H1 (cell line): ENCODE data around the gene RAB36. TPM values are rescaled to one million over a fixed set of nuclear protein-coding genes. Genes with fewer than 3 reads are reported as not detected.

Experiments
- CTCF ChIA-PET: fragments of 300-600 bp; sonication (Branson Sonifier 250); formaldehyde crosslinking; loops from one replicate; lab custom pipeline; 2021; ENCODE audit not compliant: partially characterized antibody; lab: Charles Lee
- POLR2A ChIA-PET: fragments of 300-600 bp; sonication (Branson Sonifier 250); formaldehyde crosslinking; loops from one replicate; lab custom pipeline; 2021; ENCODE audit warnings: inconsistent platforms; ENCODE audit not compliant: partially characterized antibody; lab: Charles Lee
- DNase-seq, 2 experiments: peaks; one replicate each; pipeline versions ENCODE4 v3.0.0 to v3.0.0-alpha.2; 2010 to 2022; ENCODE audit warnings: low spot score in 2 of 2, low read depth in 1 of 2, mixed read lengths in 1 of 2
- FAIRE-seq: peaks from 2 replicates; lab custom pipeline; 2011; peaks lifted over from hg19 to GRCh38; lab: Jason Lieb, UNC
- H2AFZ ChIP-seq: 2 replicates; pipeline ENCODE4 v1.8.1; 2012; ENCODE audit warnings: low read length, inconsistent platforms
- H2AK5ac ChIP-seq: 2 replicates; pipeline ENCODE4 v1.6.1; 2013; ENCODE audit warnings: low read depth, low read length
- H2BK120ac ChIP-seq: replicated peaks from 2 replicates; pipeline ENCODE3; 2013; ENCODE audit warnings: low read depth, low read length, inconsistent platforms
- H2BK12ac ChIP-seq: 2 replicates; pipeline ENCODE4 v1.6.1; 2013; ENCODE audit warnings: low read depth, low read length
- H2BK15ac ChIP-seq: 2 replicates; pipeline ENCODE4 v1.6.1; 2013; ENCODE audit warnings: low read length
- H2BK20ac ChIP-seq: 2 replicates; pipeline ENCODE4 v1.6.1; 2013; ENCODE audit warnings: low read length
- H2BK5ac ChIP-seq: 2 replicates; pipeline ENCODE4 v1.6.1; 2013; ENCODE audit warnings: low read depth, low read length
- H3K14ac ChIP-seq: 2 replicates; pipeline ENCODE4 v1.6.1; 2013; ENCODE audit warnings: inconsistent platforms; ENCODE audit not compliant: insufficient read length
- H3K18ac ChIP-seq: 2 replicates; pipeline ENCODE4 v1.6.1; 2013; ENCODE audit warnings: low read length; ENCODE audit errors: extremely low read depth
- H3K23ac ChIP-seq: 2 replicates; pipeline ENCODE4 v1.6.1; 2013; ENCODE audit warnings: inconsistent platforms; ENCODE audit not compliant: insufficient read length
- H3K23me2 ChIP-seq: 2 replicates; pipeline ENCODE4 v1.6.1; 2013; ENCODE audit warnings: low read depth, low read length
- H3K27ac ChIP-seq: 2 replicates; pipeline ENCODE4 v1.6.1; 2011; ENCODE audit warnings: low read depth, low read length, inconsistent platforms
- H3K27me3 ChIP-seq, 4 experiments: replicated peaks in 1 of 4; 1 replicate in 1 of 4; 2 replicates in 3 of 4; pipeline versions ENCODE4 v1.6.1 to v1.8.1; 2011 to 2013; ENCODE audit warnings: low read length in 3 of 4, mild to moderate bottlenecking in 3 of 4, inconsistent platforms in 2 of 4, mixed read lengths in 2 of 4, moderate library complexity in 1 of 4; ENCODE audit not compliant: control insufficient read depth in 3 of 4, insufficient read depth in 3 of 4; ENCODE audit errors: extremely low read depth in 1 of 4
- H3K36me3 ChIP-seq, 4 experiments: 2 replicates each; pipeline versions ENCODE4 v1.6.1 to v1.8.1; 2011 to 2013; ENCODE audit warnings: mild to moderate bottlenecking in 4 of 4, low read length in 3 of 4, moderate library complexity in 2 of 4, control low read depth in 1 of 4, inconsistent platforms in 1 of 4; ENCODE audit not compliant: insufficient read depth in 4 of 4, control insufficient read depth in 2 of 4
- H3K4ac ChIP-seq: replicated peaks from 2 replicates; pipeline ENCODE3; 2013; ENCODE audit warnings: low read length, low read depth, mixed read lengths, inconsistent platforms; ENCODE audit not compliant: insufficient read length
- H3K4me1 ChIP-seq, 4 experiments: replicated peaks in 1 of 4; 1 replicate in 1 of 4; 2 replicates in 3 of 4; pipeline versions ENCODE4 v1.6.1 to v1.8.1; 2011 to 2013; ENCODE audit warnings: low read length in 3 of 4, inconsistent platforms in 2 of 4, mixed read lengths in 1 of 4; ENCODE audit not compliant: insufficient read depth in 4 of 4, control insufficient read depth in 3 of 4
- H3K4me2 ChIP-seq, 2 experiments: 2 replicates each; pipeline versions ENCODE4 v1.6.1 to v1.8.1; 2011 to 2013; ENCODE audit warnings: low read depth in 2 of 2, low read length in 2 of 2, control low read depth in 1 of 2, inconsistent platforms in 1 of 2, mild to moderate bottlenecking in 1 of 2; ENCODE audit not compliant: insufficient read depth in 1 of 2
- H3K4me3 ChIP-seq, 4 experiments: fragments of 200-600, 300-600 bp in 1 of 4; sonication (generic), shearing (Covaris generic), sonication (Bioruptor Twin) in 1 of 4; 2 replicates each; pipeline versions ENCODE4 v1.5.1 to v1.8.1; 2011 to 2016; ENCODE audit warnings: low read length in 4 of 4, low read depth in 3 of 4, control low read depth in 2 of 4, inconsistent platforms in 2 of 4, mild to moderate bottlenecking in 2 of 4, mixed read lengths in 1 of 4, moderate library complexity in 1 of 4; ENCODE audit not compliant: insufficient read depth in 2 of 4; ENCODE audit errors: extremely low read depth in 1 of 4
- H3K56ac ChIP-seq: replicated peaks from 2 replicates; pipeline ENCODE3; 2013; ENCODE audit warnings: low read depth, mild to moderate bottlenecking, mixed read lengths, low read length, inconsistent platforms; ENCODE audit not compliant: insufficient read length
- H3K79me1 ChIP-seq: 2 replicates; pipeline ENCODE4 v1.6.1; 2013; ENCODE audit warnings: low read depth, low read length, control low read depth
- H3K79me2 ChIP-seq, 2 experiments: 2 replicates each; pipeline versions ENCODE4 v1.6.1 to v1.8.1; 2012 to 2013; ENCODE audit warnings: low read length in 2 of 2, mild to moderate bottlenecking in 2 of 2, inconsistent platforms in 1 of 2; ENCODE audit not compliant: insufficient read depth in 2 of 2, control insufficient read depth in 1 of 2
- H3K9ac ChIP-seq, 4 experiments: replicated peaks in 1 of 4; 1 replicate in 1 of 4; 2 replicates in 3 of 4; pipeline versions ENCODE4 v1.6.1 to v1.8.1; 2011 to 2013; ENCODE audit warnings: low read depth in 3 of 4, low read length in 3 of 4, control low read depth in 2 of 4, mild to moderate bottlenecking in 2 of 4, moderate library complexity in 2 of 4, inconsistent platforms in 1 of 4; ENCODE audit errors: extremely low read depth in 1 of 4
- H3K9me3 ChIP-seq, 2 experiments: 2 replicates each; pipeline versions ENCODE4 v1.6.1 to v1.8.1; 2012 to 2013; ENCODE audit warnings: mild to moderate bottlenecking in 2 of 2, moderate library complexity in 2 of 2, control low read depth in 1 of 2, inconsistent platforms in 1 of 2, low read depth in 1 of 2, low read length in 1 of 2, mixed read lengths in 1 of 2; ENCODE audit not compliant: insufficient read depth in 2 of 2
- H4K20me1 ChIP-seq, 2 experiments: replicated peaks in 1 of 2; 2 replicates each; pipeline versions ENCODE3 to v1.8.1; 2011 to 2013; ENCODE audit warnings: inconsistent platforms in 2 of 2, low read length in 2 of 2, mild to moderate bottlenecking in 1 of 2; ENCODE audit not compliant: insufficient read depth in 2 of 2, control insufficient read depth in 1 of 2
- H4K5ac ChIP-seq: 2 replicates; pipeline ENCODE4 v1.6.1; 2013; ENCODE audit warnings: low read length, low read depth, mixed read lengths, inconsistent platforms; ENCODE audit not compliant: insufficient read length
- H4K8ac ChIP-seq: 2 replicates; pipeline ENCODE4 v1.8.0; 2013; ENCODE audit warnings: mild to moderate bottlenecking, moderate library complexity, low read length, inconsistent platforms; ENCODE audit not compliant: insufficient read depth; ENCODE audit errors: extremely low read depth
- H4K91ac ChIP-seq: replicated peaks from 2 replicates; pipeline ENCODE3; 2013; ENCODE audit warnings: low read length, mixed read lengths, inconsistent platforms; ENCODE audit not compliant: insufficient read length
- CREB1 ChIP-seq: IDR thresholded peaks from 2 replicates; pipeline ENCODE4 v1.6.1; 2012; ENCODE audit warnings: inconsistent platforms
- CTBP2 ChIP-seq: IDR thresholded peaks from 2 replicates; pipeline ENCODE4 v1.7.0; 2011; ENCODE audit warnings: borderline replicate concordance, mild to moderate bottlenecking, moderate library complexity, mixed read lengths, low read length; ENCODE audit not compliant: insufficient read depth, insufficient read length
- CTCF ChIP-seq, 3 experiments: IDR thresholded peaks; 1 replicate in 2 of 3; 2 replicates in 1 of 3; pipeline versions ENCODE4 v1.5.1 to v1.6.1; 2011; ENCODE audit warnings: low read length in 3 of 3, mild to moderate bottlenecking in 3 of 3, inconsistent platforms in 2 of 3, low read depth in 1 of 3, moderate library complexity in 1 of 3; ENCODE audit not compliant: insufficient read depth in 1 of 3; ENCODE audit errors: control extremely low read depth in 1 of 3
- GTF2F1 ChIP-seq: IDR thresholded peaks from 2 replicates; pipeline ENCODE4 v1.6.1; 2012; ENCODE audit warnings: low read depth, low read length, improper control_type of control experiment, borderline replicate concordance
- POLR2AphosphoS5 ChIP-seq: IDR thresholded peaks from 2 replicates; pipeline ENCODE4 v1.6.1; 2011; ENCODE audit warnings: low read depth, low read length
- RBBP5 ChIP-seq: IDR thresholded peaks from 2 replicates; pipeline ENCODE4 v1.7.1; 2012; ENCODE audit warnings: low read depth, mild to moderate bottlenecking, inconsistent platforms, low read length, moderate library complexity, borderline replicate concordance
- SP2 ChIP-seq: IDR thresholded peaks from 2 replicates; pipeline ENCODE4 v1.6.1; 2012; ENCODE audit warnings: mild to moderate bottlenecking, low read length, inconsistent platforms
- TEAD4 ChIP-seq: IDR thresholded peaks from 2 replicates; pipeline ENCODE4 v1.6.1; 2012; ENCODE audit warnings: low read depth, low read length, inconsistent platforms, mixed read lengths
- ZNF274 ChIP-seq: IDR thresholded peaks from 2 replicates; pipeline ENCODE4 v1.7.0; 2012; ENCODE audit warnings: low read length, borderline replicate concordance; ENCODE audit errors: extremely low read depth
- WGBS, 2 experiments: shearing (Covaris generic) in 1 of 2; methylation state at CpG; one replicate each; pipeline versions ENCODE4 v1.1.6 to v1.1.7; 2013 to 2015; ENCODE audit warnings: low lambda C conversion rate in 2 of 2, mixed read lengths in 2 of 2, inconsistent platforms in 1 of 2, low coverage in 1 of 2, missing lambda C conversion rate in 1 of 2; ENCODE audit not compliant: insufficient replicate concordance in 2 of 2, insufficient coverage in 1 of 2, insufficient read length in 1 of 2; ENCODE audit errors: extremely low coverage in 1 of 2, missing lambda C conversion rate in 1 of 2; 5-methylcytosine and 5-hydroxymethylcytosine counted together
- polyA plus RNA-seq, 7 experiments: library from polyadenylated mRNA; depleted of rRNA in 3 of 7; stranded (reverse) in 5 of 7; unstranded in 2 of 7; fragments of >200 nt in 5 of 7; fragments of 200-250 nt in 2 of 7; gene quantifications; 1 replicate in 5 of 7; 2 replicates in 1 of 7; 4 replicates in 1 of 7; pipeline versions ENCODE4 v1.2.1 to v1.2.3, GENCODE V29; 2011 to 2013; ENCODE audit warnings: missing spikeins in 2 of 7, mixed read lengths in 2 of 7
- total RNA-seq: library from RNA; stranded (reverse); fragmentation: NEBNext Ultra II Directional; extraction: Animal tissue kit (Norgen Biotek cat#: 25700); gene quantifications from 2 replicates; pipeline ENCODE4 v1.2.1, GENCODE V29; 2021
- TF ChIP-seq, protein P1 (sequence below): IDR thresholded peaks from 2 replicates; pipeline ENCODE4 v1.6.1; 2011; ENCODE audit warnings: low read length, improper control_type of control experiment

RAB36 gene
- total and polyA plus RNA-seq, 2 of the 8 experiments (the other 6 are each of a cell fraction or from before 2014, with no cell fraction given), result 1.0 to 1.5 TPM

GRCh38 chr22:23177197-23177596 is 31.9 kb downstream of the RAB36 start:
- no peak overlapping the region for H3K14ac ChIP-seq
- H4K20me1 ChIP-seq, result peaks cover 5 to 9% of the 10 kb centered on the region in 2 experiments
- no peak overlapping the region for H2BK12ac ChIP-seq
- FAIRE-seq (no peak), DNase-seq (no peak)
- peaks cover 8 to 13% of the 10 kb centered on the region in 2 experiments for H3K79me2 ChIP-seq
- H3K4me1 ChIP-seq, result peaks cover 2 to 19% (median 14%) of the 10 kb centered on the region in 4 experiments; a peak in 6 of 7 replicates
- no peak overlapping the region for H3K4me3 ChIP-seq
- H2AK5ac ChIP-seq, result 0 out of 2 replicates have a peak overlapping the region, but pooled peaks have one; percentile 43
- H3K23ac ChIP-seq, result no peak overlapping the region
- 0 out of 2 replicates have a peak overlapping the region, but pooled peaks have one; percentile 40 for H2BK15ac ChIP-seq
- H3K36me3 ChIP-seq, result no peaks in the 10 kb centered on the region; a peak in 1 of 8 replicates
- H4K5ac ChIP-seq, result no peak overlapping the region
- H3K23me2 ChIP-seq, result peaks cover 10% of the 10 kb centered on the region
- peak overlapping the region; percentile 22; the same call in 1 of the 2 replicates for H2BK20ac ChIP-seq
- ChIA-PET CTCF (interaction anchor here (0.6 to 24.3 kb wide), 21 partner anchors 8 to 137 kb away, joined by 3 to 358 read pairs (median 6); no protein-coding TSS in a partner anchor), POLR2A (interaction anchor here (1.0 kb wide), 1 partner anchor 83 kb away, joined by 3 read pairs; no protein-coding TSS in a partner anchor)
- no peak overlapping the region for H4K8ac ChIP-seq
- no peak overlapping the region for H4K91ac ChIP-seq
- 87% methylated on average over 4 of the region's 4 CpGs; no CpG with 5 or more reads in 1 of the 2 experiments for WGBS, 2 experiments
- H3K4me2 ChIP-seq, result no peak overlapping the region
- no peak overlapping the region for H2AFZ ChIP-seq
- H3K4ac ChIP-seq, result no peak overlapping the region
- H3K27ac ChIP-seq, result no peak overlapping the region
- H3K9ac ChIP-seq, result no peak overlapping the region
- H3K27me3 ChIP-seq, result peaks cover 0 to 5% (median 2%) of the 10 kb centered on the region in 4 experiments; a peak in 1 of 7 replicates
- H3K79me1 ChIP-seq, result peaks cover 7% of the 10 kb centered on the region; the same call in 1 of the 2 replicates
- H3K18ac ChIP-seq, result no peak overlapping the region
- no peak overlapping the region for H2BK120ac ChIP-seq
- H2BK5ac ChIP-seq, result no peak overlapping the region
- H3K56ac ChIP-seq, result no peak overlapping the region
- H3K9me3 ChIP-seq, result peaks cover 18 to 20% of the 10 kb centered on the region in 2 experiments
- TF ChIP-seq GTF2F1 (no peak), CTBP2 (no peak), ZNF274 (no peak), CREB1 (no peak), SP2 (no peak), TEAD4 (no peak), POLR2AphosphoS5 (no peak), CTCF (IDR thresholded peaks at IDR 0.05; ENCODE audit: control extremely low read depth in 1 of 3, insufficient read depth in 1 of 3, low read depth in 1 of 3, low read length in 3 of 3) (no peak), RBBP5 (no peak)
- TF ChIP-seq, protein P1, sequence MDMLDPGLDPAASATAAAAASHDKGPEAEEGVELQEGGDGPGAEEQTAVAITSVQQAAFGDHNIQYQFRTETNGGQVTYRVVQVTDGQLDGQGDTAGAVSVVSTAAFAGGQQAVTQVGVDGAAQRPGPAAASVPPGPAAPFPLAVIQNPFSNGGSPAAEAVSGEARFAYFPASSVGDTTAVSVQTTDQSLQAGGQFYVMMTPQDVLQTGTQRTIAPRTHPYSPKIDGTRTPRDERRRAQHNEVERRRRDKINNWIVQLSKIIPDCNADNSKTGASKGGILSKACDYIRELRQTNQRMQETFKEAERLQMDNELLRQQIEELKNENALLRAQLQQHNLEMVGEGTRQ, result no peak
